ENCODE data around the gene AKT2. TPM values are rescaled to one million over a fixed set of nuclear protein-coding genes. Genes with fewer than 3 reads are reported as not detected.

Gene AKT2
- polyA plus RNA-seq, 1 donor (not counting 4 experiments of a cell fraction or from before 2014, with no cell fraction given): 108 TPM

GRCh38 chr19:40217934-40218890 is 66.9 kb downstream of the AKT2 start, which contains the start of gene TTC9B:
TSS of gene TTC9B (minus strand) at chr19:40218384. CDS start at chr19:40218381, 3 bp downstream.
- no peaks in the 10 kb centered on the region for H3K9me3 ChIP-seq (ENCODE audit: control insufficient read depth, low read depth, low read length)
- H3K4me2 ChIP-seq (ENCODE audit: control insufficient read depth, extremely low read depth, insufficient read depth, low read depth, low read length): peak within 1 kb of the TSS; percentile 76
- no peak for TF ChIP-seq CTCF (optimal IDR thresholded peaks at IDR 0.05 in 1 of 3, IDR thresholded peaks at IDR 0.05 in 1 of 3, conservative IDR thresholded peaks at IDR 0.05 in 1 of 3; ENCODE audit: extremely low read depth in 1 of 3, insufficient read depth in 2 of 3, low read length in 3 of 3)
- DNase-seq (ENCODE audit: low read depth, low spot score) (no peak), FAIRE-seq (no peak)
- no peak within 1 kb of the TSS for H3K9ac ChIP-seq (ENCODE audit: control insufficient read depth, extremely low read depth, insufficient read depth, low read length)
- H3K4me1 ChIP-seq (ENCODE audit: control insufficient read depth, extremely low read depth, insufficient read depth, low read length): peaks cover 15% of the 10 kb centered on the region
- no peaks in the 10 kb centered on the region for H3K79me2 ChIP-seq (ENCODE audit: control insufficient read depth, insufficient read depth, low read length)
- H3K9me1 ChIP-seq (ENCODE audit: control insufficient read depth, extremely low read depth, insufficient read depth, low read length): no peaks in the 10 kb centered on the region
- H3K4me3 ChIP-seq (ENCODE audit: control insufficient read depth in 2 of 3, extremely low read depth in 1 of 3, insufficient read depth in 2 of 3, low read depth in 1 of 3, low read length in 3 of 3): peak within 1 kb of the TSS; percentile 21 to 40 (median 34)
- H3K27me3 ChIP-seq (ENCODE audit: control insufficient read depth, extremely low read depth, insufficient read depth, low read length): peaks cover 29% of the 10 kb centered on the region
- peaks cover 0 to 1% of the 10 kb centered on the region in 2 experiments for H3K36me3 ChIP-seq (ENCODE audit: control insufficient read depth in 2 of 2, extremely low read depth in 1 of 2, insufficient read depth in 2 of 2, low read length in 2 of 2)
- peak within 1 kb of the TSS; percentile 62 for H2AFZ ChIP-seq (ENCODE audit: control insufficient read depth, low read length)
- no peak within 1 kb of the TSS for H3K27ac ChIP-seq (ENCODE audit: control insufficient read depth, insufficient read depth, low read length)
- dilution Hi-C loops (cut with MboI; ENCODE audit: extremely low pct_ligation_motif_present, low sequenced_read_pairs): no loop called here
- no peaks in the 10 kb centered on the region for H4K20me1 ChIP-seq (ENCODE audit: control insufficient read depth, extremely low read depth, insufficient read depth, low read length)

GRCh38 chr19:40217027-40217810 is 67.9 kb downstream of the AKT2 start:
- Histone ChIP-seq H3K4me2 (ENCODE audit: control insufficient read depth, extremely low read depth, insufficient read depth, low read depth, low read length) (peak overlapping the region; percentile 76), H3K27me3 (ENCODE audit: control insufficient read depth, extremely low read depth, insufficient read depth, low read length) (peaks cover 29% of the 10 kb centered on the region), H2AFZ (ENCODE audit: control insufficient read depth, low read length) (peak overlapping the region; percentile 62), H3K4me1 (ENCODE audit: control insufficient read depth, extremely low read depth, insufficient read depth, low read length) (peaks cover 15% of the 10 kb centered on the region), H3K4me3 (ENCODE audit: control insufficient read depth in 2 of 3, extremely low read depth in 1 of 3, insufficient read depth in 2 of 3, low read depth in 1 of 3, low read length in 3 of 3) (peak overlapping the region; percentile 21 to 40 (median 34)), H3K27ac (ENCODE audit: control insufficient read depth, insufficient read depth, low read length) (no peak overlapping the region), H3K9ac (ENCODE audit: control insufficient read depth, extremely low read depth, insufficient read depth, low read length) (no peak overlapping the region), H4K20me1 (ENCODE audit: control insufficient read depth, extremely low read depth, insufficient read depth, low read length) (no peaks in the 10 kb centered on the region), H3K79me2 (ENCODE audit: control insufficient read depth, insufficient read depth, low read length) (no peaks in the 10 kb centered on the region), H3K9me3 (ENCODE audit: control insufficient read depth, low read depth, low read length) (no peaks in the 10 kb centered on the region), H3K36me3 (ENCODE audit: control insufficient read depth in 2 of 2, extremely low read depth in 1 of 2, insufficient read depth in 2 of 2, low read length in 2 of 2) (peaks cover 0 to 1% of the 10 kb centered on the region in 2 experiments), H3K9me1 (ENCODE audit: control insufficient read depth, extremely low read depth, insufficient read depth, low read length) (no peaks in the 10 kb centered on the region)
- no peak for DNase-seq (ENCODE audit: low read depth, low spot score)
- TF ChIP-seq CTCF (optimal IDR thresholded peaks at IDR 0.05 in 1 of 3, IDR thresholded peaks at IDR 0.05 in 1 of 3, conservative IDR thresholded peaks at IDR 0.05 in 1 of 3; ENCODE audit: extremely low read depth in 1 of 3, insufficient read depth in 2 of 3, low read length in 3 of 3) (peak; percentile 34 to 77 (median 75)), EZH2 (IDR thresholded peaks at IDR 0.05; ENCODE audit: low read length) (no peak)
- dilution Hi-C loops (cut with MboI; ENCODE audit: extremely low pct_ligation_motif_present, low sequenced_read_pairs): no loop called here
- no peak for FAIRE-seq

Data from keratinocyte (primary cell).